ENCODE results near the gene GATC.
A peak's percentile ranks its signal among the peaks of the same experiment; 100 is the strongest.

GATC gene

DNA sequence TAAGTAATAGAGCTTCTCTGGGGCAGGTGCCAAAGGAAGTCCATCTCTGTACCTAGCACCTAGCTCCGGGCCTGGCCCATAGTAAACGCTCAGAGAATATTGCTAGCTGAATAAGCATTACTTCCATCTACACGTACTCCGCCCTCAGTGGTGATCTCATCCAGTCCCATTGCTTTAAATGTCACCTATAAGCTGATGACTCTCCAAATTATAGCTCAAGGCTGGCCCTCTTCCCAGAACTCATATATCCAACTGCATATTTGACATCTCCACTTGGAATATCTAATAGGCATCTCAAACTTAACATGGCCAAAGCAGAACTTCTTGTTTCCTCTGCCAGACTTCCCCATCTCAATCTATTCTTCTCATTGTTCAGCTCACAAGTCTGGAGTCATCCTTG is 42.8 kb downstream of the GATC start:
- H2BK5ac ChIP-seq (ENCODE audit: low read depth, low read length, poor library complexity, severe bottlenecking), result no peak overlapping the region
- no peak overlapping the region for H3K4me2 ChIP-seq (ENCODE audit: low read length, poor library complexity, severe bottlenecking)
- no peaks in the 10 kb centered on the region for H3K4me1 ChIP-seq (ENCODE audit: control insufficient read depth, insufficient read depth, low read depth, low read length)
- H3K27ac ChIP-seq (ENCODE audit: low read length, poor library complexity, severe bottlenecking), result no peak overlapping the region
- no peak overlapping the region for H4K8ac ChIP-seq (ENCODE audit: low read length)
- no peaks in the 10 kb centered on the region for H3K9me3 ChIP-seq (ENCODE audit: control insufficient read depth, low read length)
- no peak overlapping the region for H2AFZ ChIP-seq (ENCODE audit: low read depth, low read length)
- DNase-seq, result no peak
- no peak overlapping the region for H3K4me3 ChIP-seq (ENCODE audit: insufficient read depth in 1 of 2, low read depth in 1 of 2, low read length in 2 of 2)
- no peaks in the 10 kb centered on the region for H3K27me3 ChIP-seq (ENCODE audit: control insufficient read depth in 1 of 2, insufficient read depth in 1 of 2, low read length in 2 of 2)
- H3K9ac ChIP-seq (ENCODE audit: low read length), result no peak overlapping the region
- H2BK12ac ChIP-seq (ENCODE audit: low read length in 2 of 2), result no peak overlapping the region
- no peak overlapping the region for H3K14ac ChIP-seq (ENCODE audit: low read length in 2 of 2)
- no peak overlapping the region for H3K18ac ChIP-seq (ENCODE audit: low read depth in 1 of 2, low read length in 2 of 2)
- peaks cover 13 to 21% of the 10 kb centered on the region in 2 experiments for H3K36me3 ChIP-seq (ENCODE audit: control insufficient read depth in 1 of 2, insufficient read depth in 2 of 2, low read depth in 1 of 2, low read length in 2 of 2)
- no peak overlapping the region for H3K4ac ChIP-seq (ENCODE audit: low read depth in 1 of 2, low read length in 2 of 2)
- no peak overlapping the region for H2BK120ac ChIP-seq (ENCODE audit: low read depth, low read length)
- H3K79me1 ChIP-seq (replicated peaks; ENCODE audit: low read length, poor library complexity, severe bottlenecking), result peaks cover 32% of the 10 kb centered on the region
- 95% methylated on average over 4 of the region's 4 CpGs for WGBS
- no peak overlapping the region for H2BK15ac ChIP-seq (ENCODE audit: low read depth, poor library complexity, severe bottlenecking)
- H4K91ac ChIP-seq (ENCODE audit: low read length), result no peak overlapping the region
- no peak overlapping the region for H3K23ac ChIP-seq (ENCODE audit: low read length in 2 of 2)
- no peak overlapping the region for H2AK5ac ChIP-seq (ENCODE audit: low read length, severe bottlenecking)

DNA sequence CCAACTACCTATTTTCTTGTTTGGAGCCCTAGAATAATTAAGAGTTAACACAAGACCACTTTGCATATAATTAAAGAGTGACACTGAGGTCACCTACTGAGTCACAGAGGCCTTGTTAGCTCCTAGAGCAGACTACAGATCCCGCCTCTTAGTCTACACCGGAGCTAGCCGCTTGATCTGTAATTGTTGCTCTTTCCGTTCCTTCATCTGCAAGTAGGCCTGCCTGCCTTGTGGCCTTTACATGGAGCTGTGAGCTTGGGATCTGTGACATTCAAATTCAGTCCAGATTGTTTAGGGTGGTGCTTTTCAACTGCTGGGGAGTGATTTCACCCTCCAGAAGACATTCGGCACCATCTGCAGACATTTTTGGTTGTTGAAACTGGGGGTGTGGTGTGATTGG is 44.1 kb downstream of the GATC start:
- Histone ChIP-seq H3K4me1 (ENCODE audit: control insufficient read depth, insufficient read depth, low read depth, low read length) (no peaks in the 10 kb centered on the region), H3K27me3 (ENCODE audit: control insufficient read depth in 1 of 2, insufficient read depth in 1 of 2, low read length in 2 of 2) (no peaks in the 10 kb centered on the region), H3K79me1 (replicated peaks; ENCODE audit: low read length, poor library complexity, severe bottlenecking) (peaks cover 37% of the 10 kb centered on the region), H2BK12ac (ENCODE audit: low read length in 2 of 2) (no peak overlapping the region), H3K9ac (ENCODE audit: low read length) (no peak overlapping the region), H3K4ac (ENCODE audit: low read depth in 1 of 2, low read length in 2 of 2) (no peak overlapping the region), H4K91ac (ENCODE audit: low read length) (no peak overlapping the region), H3K18ac (ENCODE audit: low read depth in 1 of 2, low read length in 2 of 2) (no peak overlapping the region), H3K23ac (ENCODE audit: low read length in 2 of 2) (no peak overlapping the region), H3K4me2 (ENCODE audit: low read length, poor library complexity, severe bottlenecking) (no peak overlapping the region), H3K27ac (ENCODE audit: low read length, poor library complexity, severe bottlenecking) (no peak overlapping the region), H3K4me3 (ENCODE audit: insufficient read depth in 1 of 2, low read depth in 1 of 2, low read length in 2 of 2) (no peak overlapping the region), H3K36me3 (ENCODE audit: control insufficient read depth in 1 of 2, insufficient read depth in 2 of 2, low read depth in 1 of 2, low read length in 2 of 2) (peaks cover 13 to 21% of the 10 kb centered on the region in 2 experiments), H2AK5ac (ENCODE audit: low read length, severe bottlenecking) (no peak overlapping the region), H2AFZ (ENCODE audit: low read depth, low read length) (no peak overlapping the region), H4K8ac (ENCODE audit: low read length) (no peak overlapping the region), H2BK5ac (ENCODE audit: low read depth, low read length, poor library complexity, severe bottlenecking) (no peak overlapping the region), H3K14ac (ENCODE audit: low read length in 2 of 2) (no peak overlapping the region), H3K9me3 (ENCODE audit: control insufficient read depth, low read length) (no peaks in the 10 kb centered on the region), H2BK120ac (ENCODE audit: low read depth, low read length) (no peak overlapping the region), H2BK15ac (ENCODE audit: low read depth, poor library complexity, severe bottlenecking) (peak overlapping the region; percentile 39)
- no peak for DNase-seq
- WGBS, result 96% methylated on average over 4 of the region's 5 CpGs

DNA sequence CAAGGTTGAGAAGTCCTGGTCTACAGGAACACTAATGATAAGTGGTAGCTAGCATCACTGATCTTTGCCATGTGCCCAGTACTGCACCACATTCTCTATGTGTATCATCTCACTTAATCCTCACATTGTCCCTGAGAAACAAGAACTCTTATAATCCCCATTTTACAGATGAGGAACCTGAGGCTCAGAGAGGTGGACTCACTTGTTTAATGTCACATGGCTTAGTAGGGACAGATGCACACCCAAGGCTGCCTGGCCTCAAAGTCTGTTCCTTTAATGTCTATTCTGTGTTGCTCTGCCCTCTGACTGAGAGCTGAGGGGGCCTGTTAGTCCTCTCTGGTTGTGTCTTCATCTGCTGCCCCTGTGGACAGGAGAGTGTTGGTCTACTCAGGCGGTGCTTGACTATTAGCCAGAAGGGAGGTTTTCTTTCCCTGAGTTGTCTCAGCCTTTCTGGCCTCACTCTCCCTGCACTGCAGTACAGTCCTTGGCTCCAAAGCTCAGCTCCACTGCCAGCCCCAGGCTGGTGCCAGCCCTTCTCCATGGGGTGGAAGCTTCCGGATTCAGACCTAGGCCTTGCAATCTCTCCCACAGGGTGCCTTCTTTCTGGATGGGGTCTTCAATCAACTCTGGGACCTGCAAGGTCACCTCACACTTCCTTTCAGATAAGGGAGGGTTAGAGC is 44.7 kb downstream of the GATC start:
- H4K8ac ChIP-seq (ENCODE audit: low read length), result no peak overlapping the region
- no peak overlapping the region for H3K14ac ChIP-seq (ENCODE audit: low read length in 2 of 2)
- 100% methylated on average over 2 of the region's 2 CpGs for WGBS
- no peak overlapping the region for H3K4me3 ChIP-seq (ENCODE audit: insufficient read depth in 1 of 2, low read depth in 1 of 2, low read length in 2 of 2)
- no peaks in the 10 kb centered on the region for H3K4me1 ChIP-seq (ENCODE audit: control insufficient read depth, insufficient read depth, low read depth, low read length)
- H2AK5ac ChIP-seq (ENCODE audit: low read length, severe bottlenecking), result no peak overlapping the region
- H3K4me2 ChIP-seq (ENCODE audit: low read length, poor library complexity, severe bottlenecking), result no peak overlapping the region
- H3K23ac ChIP-seq (ENCODE audit: low read length in 2 of 2), result no peak overlapping the region
- no peak for DNase-seq
- no peak overlapping the region for H2BK15ac ChIP-seq (ENCODE audit: low read depth, poor library complexity, severe bottlenecking)
- H2AFZ ChIP-seq (ENCODE audit: low read depth, low read length), result no peak overlapping the region
- no peak overlapping the region for H2BK5ac ChIP-seq (ENCODE audit: low read depth, low read length, poor library complexity, severe bottlenecking)
- no peaks in the 10 kb centered on the region for H3K27me3 ChIP-seq (ENCODE audit: control insufficient read depth in 1 of 2, insufficient read depth in 1 of 2, low read length in 2 of 2)
- H2BK12ac ChIP-seq (ENCODE audit: low read length in 2 of 2), result no peak overlapping the region
- H3K4ac ChIP-seq (ENCODE audit: low read depth in 1 of 2, low read length in 2 of 2), result no peak overlapping the region
- H3K36me3 ChIP-seq (ENCODE audit: control insufficient read depth in 1 of 2, insufficient read depth in 2 of 2, low read depth in 1 of 2, low read length in 2 of 2), result peaks cover 13 to 21% of the 10 kb centered on the region in 2 experiments
- no peak overlapping the region for H3K18ac ChIP-seq (ENCODE audit: low read depth in 1 of 2, low read length in 2 of 2)
- no peak overlapping the region for H3K9ac ChIP-seq (ENCODE audit: low read length)
- no peaks in the 10 kb centered on the region for H3K9me3 ChIP-seq (ENCODE audit: control insufficient read depth, low read length)
- H2BK120ac ChIP-seq (ENCODE audit: low read depth, low read length), result no peak overlapping the region
- no peak overlapping the region for H4K91ac ChIP-seq (ENCODE audit: low read length)
- no peak overlapping the region for H3K27ac ChIP-seq (ENCODE audit: low read length, poor library complexity, severe bottlenecking)
- H3K79me1 ChIP-seq (replicated peaks; ENCODE audit: low read length, poor library complexity, severe bottlenecking), result peaks cover 35% of the 10 kb centered on the region

GRCh38 chr12:120495186-120495730 is 49.0 kb downstream of the GATC start:
- peak overlapping the region; percentile 13 for H2BK120ac ChIP-seq (ENCODE audit: low read depth, low read length)
- H3K4ac ChIP-seq (ENCODE audit: low read depth in 1 of 2, low read length in 2 of 2), result peak overlapping the region in 1 of 2 experiments; percentile 82
- peak overlapping the region; percentile 49 for H2AFZ ChIP-seq (ENCODE audit: low read depth, low read length)
- no peak overlapping the region for H2BK15ac ChIP-seq (ENCODE audit: low read depth, poor library complexity, severe bottlenecking)
- WGBS, result 15% methylated on average over 15 of the region's 17 CpGs
- no peaks in the 10 kb centered on the region for H3K4me1 ChIP-seq (ENCODE audit: control insufficient read depth, insufficient read depth, low read depth, low read length)
- peak overlapping the region; percentile 61 to 96 for H3K4me3 ChIP-seq (ENCODE audit: insufficient read depth in 1 of 2, low read depth in 1 of 2, low read length in 2 of 2)
- H3K27me3 ChIP-seq (ENCODE audit: control insufficient read depth in 1 of 2, insufficient read depth in 1 of 2, low read length in 2 of 2), result no peaks in the 10 kb centered on the region
- H4K8ac ChIP-seq (ENCODE audit: low read length), result no peak overlapping the region
- peak overlapping the region in 1 of 2 experiments; percentile 89 for H3K18ac ChIP-seq (ENCODE audit: low read depth in 1 of 2, low read length in 2 of 2)
- H2BK12ac ChIP-seq (ENCODE audit: low read length in 2 of 2), result no peak overlapping the region
- H3K14ac ChIP-seq (ENCODE audit: low read length in 2 of 2), result peak overlapping the region in 1 of 2 experiments; percentile 29
- H2AK5ac ChIP-seq (ENCODE audit: low read length, severe bottlenecking), result no peak overlapping the region
- no peak overlapping the region for H3K23ac ChIP-seq (ENCODE audit: low read length in 2 of 2)
- DNase-seq, result peak; percentile 5
- H3K4me2 ChIP-seq (ENCODE audit: low read length, poor library complexity, severe bottlenecking), result peak overlapping the region; percentile 78
- H3K9ac ChIP-seq (ENCODE audit: low read length), result peak overlapping the region; percentile 97
- peaks cover 12 to 39% of the 10 kb centered on the region in 2 experiments for H3K36me3 ChIP-seq (ENCODE audit: control insufficient read depth in 1 of 2, insufficient read depth in 2 of 2, low read depth in 1 of 2, low read length in 2 of 2)
- no peak overlapping the region for H2BK5ac ChIP-seq (ENCODE audit: low read depth, low read length, poor library complexity, severe bottlenecking)
- H3K27ac ChIP-seq (ENCODE audit: low read length, poor library complexity, severe bottlenecking), result no peak overlapping the region
- H3K79me1 ChIP-seq (replicated peaks; ENCODE audit: low read length, poor library complexity, severe bottlenecking), result peaks cover 23% of the 10 kb centered on the region
- H4K91ac ChIP-seq (ENCODE audit: low read length), result no peak overlapping the region
- H3K9me3 ChIP-seq (ENCODE audit: control insufficient read depth, low read length), result no peaks in the 10 kb centered on the region
